CD8-positive, alpha-beta memory T cell (primary cell): ENCODE results near the gene GGTA1. TPM values are rescaled to one million over a fixed set of nuclear protein-coding genes. Genes with fewer than 3 reads are reported as not detected.

Source experiments
- CTCF ChIA-PET: fragments of 350-600 bp; sonication (Branson Sonifier 250); formaldehyde crosslinking; loops from one replicate; lab custom pipeline; 2021; ENCODE audit warnings: antibody characterized with exemption; lab: Charles Lee
- POLR2A ChIA-PET: fragments of 350-600 bp; sonication (Branson Sonifier 250); formaldehyde crosslinking; loops from one replicate; lab custom pipeline; 2021; ENCODE audit warnings: antibody characterized with exemption; lab: Charles Lee
- DNase-seq, 5 donors: peaks; one replicate each; pipeline versions ENCODE4 v3.0.0 to v3.0.0-alpha.2; 2020 to 2022; ENCODE audit warnings: mixed read lengths in 1 of 5
- H3K27ac ChIP-seq: one replicate; pipeline ENCODE4 v1.7.0; 2013; ENCODE audit warnings: low read depth, mild to moderate bottlenecking, low read length, moderate library complexity
- H3K27me3 ChIP-seq: 2 replicates; pipeline ENCODE4 v1.7.0; 2013; ENCODE audit warnings: low read length, mild to moderate bottlenecking; ENCODE audit not compliant: insufficient read depth, poor library complexity, severe bottlenecking
- H3K36me3 ChIP-seq: 2 replicates; pipeline ENCODE4 v1.7.0; 2013; ENCODE audit warnings: mild to moderate bottlenecking, low read length, moderate library complexity; ENCODE audit not compliant: insufficient read depth
- H3K4me1 ChIP-seq: 2 replicates; pipeline ENCODE4 v1.7.0; 2013; ENCODE audit warnings: mild to moderate bottlenecking, low read length, moderate library complexity; ENCODE audit not compliant: insufficient read depth
- H3K4me3 ChIP-seq: 2 replicates; pipeline ENCODE4 v1.7.0; 2013; ENCODE audit warnings: mild to moderate bottlenecking, low read length
- H3K9me3 ChIP-seq: 2 replicates; pipeline ENCODE4 v1.7.0; 2013; ENCODE audit warnings: mild to moderate bottlenecking, low read length
- H3K27ac Mint-ChIP-seq, 8 donors: one replicate each; pipeline ENCODE4 v1.8.0; 2020 to 2021; ENCODE audit warnings: mixed read lengths in 8 of 8, mild to moderate bottlenecking in 6 of 8, inconsistent platforms in 3 of 8, moderate library complexity in 3 of 8
- H3K27me3 Mint-ChIP-seq, 2 donors: one replicate each; pipeline ENCODE4 v1.8.0; 2020 to 2021; ENCODE audit warnings: mixed read lengths in 2 of 2, mild to moderate bottlenecking in 1 of 2, moderate library complexity in 1 of 2
- H3K36me3 Mint-ChIP-seq, 3 donors: one replicate each; pipeline ENCODE4 v1.8.0; 2020 to 2021; ENCODE audit warnings: mixed read lengths in 3 of 3, inconsistent platforms in 1 of 3, mild to moderate bottlenecking in 1 of 3
- H3K4me1 Mint-ChIP-seq, 3 donors: one replicate each; pipeline ENCODE4 v1.8.0; 2020 to 2021; ENCODE audit warnings: mixed read lengths in 3 of 3, inconsistent platforms in 1 of 3, mild to moderate bottlenecking in 1 of 3
- H3K4me3 Mint-ChIP-seq, 7 donors: one replicate each; pipeline ENCODE4 v1.8.0; 2020 to 2021; ENCODE audit warnings: mixed read lengths in 7 of 7, mild to moderate bottlenecking in 6 of 7, moderate library complexity in 4 of 7, inconsistent platforms in 2 of 7
- H3K9me3 Mint-ChIP-seq, 5 donors: one replicate each; pipeline ENCODE4 v1.8.0; 2020 to 2022; ENCODE audit warnings: mixed read lengths in 5 of 5, mild to moderate bottlenecking in 3 of 5, moderate library complexity in 2 of 5, inconsistent platforms in 1 of 5
- polyA plus RNA-seq: library from polyadenylated mRNA; unstranded; fragments of 300-500 nt; fragmentation: Illumina TruSeq; gene quantifications from one replicate; pipeline ENCODE4 v1.2.3, GENCODE V29; 2021
- total RNA-seq, 2 experiments: library from RNA; stranded (reverse); gene quantifications; one replicate each; pipeline ENCODE4 v1.2.3, GENCODE V29; 2021

Gene GGTA1
- total and polyA plus RNA-seq, 3 experiments from 2014 or later, result not detected

GRCh38 chr9:121498487-121499176, 1.0 kb downstream of the GGTA1 start:
- H3K4me3 ChIP-seq, result peak overlapping the region; percentile 9
- CTCF ChIA-PET, result interaction anchor here (2.5 kb wide), 1 partner anchor 179 kb away, joined by 8 read pairs; no protein-coding TSS in a partner anchor
- peaks cover 13% of the 10 kb centered on the region for H3K4me1 ChIP-seq
- H3K9me3 ChIP-seq, result no peaks in the 10 kb centered on the region
- peak overlapping the region; percentile 66 to 92 (median 80) for H3K4me3 Mint-ChIP-seq
- peak overlapping the region in 1 of 8 donors; percentile 39 for H3K27ac Mint-ChIP-seq
- H3K36me3 ChIP-seq, result no peaks in the 10 kb centered on the region
- H3K4me1 Mint-ChIP-seq, result peaks cover 19 to 23% (median 20%) of the 10 kb centered on the region in 3 donors
- POLR2A ChIA-PET, result no interaction called here
- DNase-seq, result no peak
- peaks cover 19% of the 10 kb centered on the region for H3K27me3 ChIP-seq
- H3K27ac ChIP-seq, result no peak overlapping the region
- H3K27me3 Mint-ChIP-seq, result peaks cover 55 to 69% of the 10 kb centered on the region in 2 donors
- H3K36me3 Mint-ChIP-seq, result peaks cover 0 to 12% (median 3%) of the 10 kb centered on the region in 3 donors
- peaks cover 0 to 7% (median 5%) of the 10 kb centered on the region in 5 donors for H3K9me3 Mint-ChIP-seq

- Histone ChIP-seq H3K4me3 (peak overlapping the region; percentile 9), H3K36me3 (no peaks in the 10 kb centered on the region), H3K9me3 (no peaks in the 10 kb centered on the region), H3K4me1 (peaks cover 13% of the 10 kb centered on the region), H3K27me3 (peaks cover 19% of the 10 kb centered on the region), H3K27ac (no peak overlapping the region)
- peak in 4 of 5 donors; percentile 5 to 55 (median 18) for DNase-seq
- Mint-ChIP-seq H3K4me1 (peaks cover 19 to 23% (median 20%) of the 10 kb centered on the region in 3 donors), H3K4me3 (peak overlapping the region; percentile 34 to 83 (median 80)), H3K27me3 (peaks cover 50 to 64% of the 10 kb centered on the region in 2 donors), H3K27ac (peak overlapping the region in 1 of 8 donors; percentile 36), H3K36me3 (peaks cover 0 to 12% (median 3%) of the 10 kb centered on the region in 3 donors), H3K9me3 (peaks cover 0 to 7% (median 5%) of the 10 kb centered on the region in 5 donors)
- POLR2A ChIA-PET, result no interaction called here
- CTCF ChIA-PET, result interaction anchor here (0.8 to 2.5 kb wide), 3 partner anchors 9 to 179 kb away, joined by 3 to 8 read pairs (median 3); no protein-coding TSS in a partner anchor
Observed at GRCh38 chr9:121498150-121498486, 1.5 kb downstream of the GGTA1 start.

- Mint-ChIP-seq H3K36me3 (peaks cover 0 to 12% (median 3%) of the 10 kb centered on the region in 3 donors), H3K4me3 (no peak overlapping the region), H3K27ac (no peak overlapping the region), H3K9me3 (peaks cover 0 to 7% (median 5%) of the 10 kb centered on the region in 5 donors), H3K4me1 (peaks cover 19 to 23% (median 20%) of the 10 kb centered on the region in 3 donors), H3K27me3 (peaks cover 46 to 50% of the 10 kb centered on the region in 2 donors)
- ChIA-PET CTCF (interaction anchor here (2.5 kb wide), 1 partner anchor 176 kb away, joined by 8 read pairs; no protein-coding TSS in a partner anchor), POLR2A (no interaction called here)
- no peaks in the 10 kb centered on the region for H3K36me3 ChIP-seq
- H3K27me3 ChIP-seq, result peaks cover 19% of the 10 kb centered on the region
- H3K4me1 ChIP-seq, result peaks cover 13% of the 10 kb centered on the region
- no peaks in the 10 kb centered on the region for H3K9me3 ChIP-seq
- H3K27ac ChIP-seq, result no peak overlapping the region
- no peak overlapping the region for H3K4me3 ChIP-seq
- no peak for DNase-seq
Observed at GRCh38 chr9:121495976-121496375, 3.7 kb downstream of the GGTA1 start.

GRCh38 chr9:121494192-121494591, 5.5 kb downstream of the GGTA1 start:
- no peak overlapping the region for H3K27ac ChIP-seq
- POLR2A ChIA-PET, result no interaction called here
- peaks cover 11% of the 10 kb centered on the region for H3K4me1 ChIP-seq
- Mint-ChIP-seq H3K27ac (no peak overlapping the region), H3K27me3 (peaks cover 35 to 39% of the 10 kb centered on the region in 2 donors), H3K9me3 (peaks cover 0 to 7% (median 5%) of the 10 kb centered on the region in 5 donors), H3K4me3 (no peak overlapping the region), H3K36me3 (peaks cover 0 to 12% (median 3%) of the 10 kb centered on the region in 3 donors), H3K4me1 (peaks cover 12 to 15% (median 12%) of the 10 kb centered on the region in 3 donors)
- H3K36me3 ChIP-seq, result no peaks in the 10 kb centered on the region
- peaks cover 13% of the 10 kb centered on the region for H3K27me3 ChIP-seq
- CTCF ChIA-PET, result no interaction called here
- H3K9me3 ChIP-seq, result no peaks in the 10 kb centered on the region
- no peak for DNase-seq
- H3K4me3 ChIP-seq, result no peak overlapping the region

GRCh38 chr9:121491111-121491510, 8.5 kb downstream of the GGTA1 start:
- no peak overlapping the region for H3K4me3 Mint-ChIP-seq
- peaks cover 12 to 14% of the 10 kb centered on the region in 2 donors for H3K27me3 Mint-ChIP-seq
- DNase-seq, result no peak
- peaks cover 0 to 7% (median 2%) of the 10 kb centered on the region in 3 donors for H3K36me3 Mint-ChIP-seq
- ChIA-PET CTCF (no interaction called here), POLR2A (no interaction called here)
- Histone ChIP-seq H3K36me3 (no peaks in the 10 kb centered on the region), H3K4me3 (no peak overlapping the region), H3K9me3 (no peaks in the 10 kb centered on the region), H3K4me1 (no peaks in the 10 kb centered on the region), H3K27ac (no peak overlapping the region), H3K27me3 (no peaks in the 10 kb centered on the region)
- no peak overlapping the region for H3K27ac Mint-ChIP-seq
- peaks cover 0 to 5% (median 3%) of the 10 kb centered on the region in 5 donors for H3K9me3 Mint-ChIP-seq
- H3K4me1 Mint-ChIP-seq, result no peaks in the 10 kb centered on the region

- Histone ChIP-seq H3K4me1 (no peaks in the 10 kb centered on the region), H3K9me3 (no peaks in the 10 kb centered on the region), H3K36me3 (no peaks in the 10 kb centered on the region), H3K27me3 (no peaks in the 10 kb centered on the region), H3K4me3 (no peak overlapping the region), H3K27ac (no peak overlapping the region)
- Mint-ChIP-seq H3K27ac (no peak overlapping the region), H3K4me1 (no peaks in the 10 kb centered on the region), H3K9me3 (no peaks in the 10 kb centered on the region), H3K36me3 (no peaks in the 10 kb centered on the region), H3K27me3 (peaks cover under 1 to 3% of the 10 kb centered on the region in 2 donors), H3K4me3 (no peak overlapping the region)
- ChIA-PET POLR2A (no interaction called here), CTCF (no interaction called here)
- no peak for DNase-seq
Observed at GRCh38 chr9:121489344-121489743, 10.3 kb downstream of the GGTA1 start.

GRCh38 chr9:121486043-121486442, 13.6 kb downstream of the GGTA1 start:
- no peaks in the 10 kb centered on the region for H3K27me3 ChIP-seq
- peaks cover 0 to 3% of the 10 kb centered on the region in 2 donors for H3K27me3 Mint-ChIP-seq
- no peak overlapping the region for H3K27ac ChIP-seq
- H3K36me3 Mint-ChIP-seq, result no peaks in the 10 kb centered on the region
- no peak overlapping the region for H3K4me3 ChIP-seq
- no peaks in the 10 kb centered on the region for H3K4me1 ChIP-seq
- H3K36me3 ChIP-seq, result no peaks in the 10 kb centered on the region
- no peaks in the 10 kb centered on the region for H3K4me1 Mint-ChIP-seq
- H3K4me3 Mint-ChIP-seq, result no peak overlapping the region
- H3K9me3 Mint-ChIP-seq, result no peaks in the 10 kb centered on the region
- ChIA-PET CTCF (no interaction called here), POLR2A (no interaction called here)
- peak overlapping the region in 1 of 8 donors; percentile 12 for H3K27ac Mint-ChIP-seq
- DNase-seq, result no peak
- no peaks in the 10 kb centered on the region for H3K9me3 ChIP-seq

GRCh38 chr9:121485623-121486022, 14.0 kb downstream of the GGTA1 start:
- H3K27ac ChIP-seq, result no peak overlapping the region
- CTCF ChIA-PET, result no interaction called here

More at GRCh38 chr9:121485623-121486022, 14.0 kb downstream of the GGTA1 start:
- H3K4me3 ChIP-seq, result no peak overlapping the region
- peaks cover 0 to 4% of the 10 kb centered on the region in 2 donors for H3K27me3 Mint-ChIP-seq
- POLR2A ChIA-PET, result no interaction called here
- peaks cover under 1% of the 10 kb centered on the region for H3K27me3 ChIP-seq
- H3K4me3 Mint-ChIP-seq, result peak overlapping the region in 1 of 7 donors; percentile 70
- DNase-seq, result no peak
- no peaks in the 10 kb centered on the region for H3K36me3 ChIP-seq
- peak overlapping the region in 1 of 8 donors; percentile 12 for H3K27ac Mint-ChIP-seq
- no peaks in the 10 kb centered on the region for H3K4me1 Mint-ChIP-seq
- no peaks in the 10 kb centered on the region for H3K4me1 ChIP-seq
- H3K9me3 Mint-ChIP-seq, result no peaks in the 10 kb centered on the region
- H3K9me3 ChIP-seq, result no peaks in the 10 kb centered on the region
- no peaks in the 10 kb centered on the region for H3K36me3 Mint-ChIP-seq
